ENCODE results near the gene PSME1.
A peak's percentile ranks its signal among the peaks of the same experiment; 100 is the strongest.

PSME1 gene

DNA sequence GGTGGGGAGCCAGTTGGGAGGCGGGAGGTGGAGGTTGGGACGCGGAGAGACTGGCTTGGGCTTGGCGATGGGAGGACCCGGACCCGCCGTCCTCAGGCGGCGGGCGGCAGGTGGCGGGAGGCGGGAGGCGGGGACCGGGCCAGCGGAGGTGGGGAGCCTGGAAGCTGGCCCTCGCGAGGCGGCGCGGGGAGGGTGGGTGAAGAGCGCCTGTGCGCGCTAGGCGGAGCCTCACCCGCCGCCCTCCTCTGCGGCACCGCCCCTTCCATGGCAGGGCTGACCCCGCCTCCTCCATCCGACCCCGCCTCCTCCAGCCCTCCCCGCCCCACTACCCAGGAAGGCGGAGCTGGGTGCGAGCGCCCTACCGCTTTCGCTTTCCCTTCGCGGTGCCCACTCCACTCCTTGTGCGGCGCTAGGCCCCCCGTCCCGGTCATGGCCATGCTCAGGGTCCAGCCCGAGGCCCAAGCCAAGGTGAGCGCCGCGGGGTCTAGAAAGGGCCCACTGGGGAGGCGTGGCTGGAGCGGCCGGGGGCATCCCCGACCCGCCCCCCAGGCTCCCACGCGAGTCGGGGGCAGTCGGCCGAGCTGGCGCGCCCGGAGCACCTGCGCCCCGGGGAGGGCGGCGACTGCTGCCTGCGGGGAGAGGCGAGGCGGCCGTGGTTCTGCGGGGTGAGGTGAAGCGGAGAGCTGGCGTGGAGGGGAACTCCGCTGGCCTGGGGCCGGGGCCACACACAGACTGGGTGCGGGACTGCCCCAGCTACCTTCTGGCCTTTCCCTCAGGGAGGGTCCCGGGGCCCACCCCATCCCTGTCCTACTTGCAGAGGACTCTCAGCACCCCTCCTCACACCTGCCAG, at the start of gene PSME1:
Gene PSME1, plus strand, starts transcription at position 361 of the 850 bp plus-strand sequence. Its CDS starts 69 bp downstream, at position 430.
- peak within 1 kb of the TSS; percentile 89 for H3K4me3 ChIP-seq (ENCODE audit: low read depth, low read length)
- no peak for TF ChIP-seq CTCF (IDR thresholded peaks at IDR 0.05; ENCODE audit: low read depth, low read length)

DNA sequence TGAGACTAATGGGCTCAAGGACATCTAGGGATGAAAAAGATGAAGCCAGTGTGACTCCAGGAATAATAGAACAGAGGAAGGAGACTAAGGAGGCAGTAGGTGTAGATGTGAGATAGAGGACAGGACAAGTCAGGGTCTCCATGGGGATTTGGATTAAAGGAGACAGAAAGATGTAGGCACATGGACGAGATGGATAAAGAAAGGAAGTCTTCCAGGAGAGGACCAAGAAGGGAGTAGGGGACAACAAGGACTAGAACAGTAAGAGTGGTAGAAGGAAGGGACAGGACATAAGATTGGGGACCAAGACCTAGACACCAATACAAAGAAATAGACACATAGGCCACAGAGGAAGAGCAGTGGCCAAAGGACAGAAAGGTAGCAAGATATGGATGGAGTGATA, 49.0 kb upstream of the PSME1 start:
- no peak for TF ChIP-seq CTCF (IDR thresholded peaks at IDR 0.05; ENCODE audit: low read depth, low read length)
- H3K4me3 ChIP-seq (ENCODE audit: low read depth, low read length) = no peak overlapping the region

DNA sequence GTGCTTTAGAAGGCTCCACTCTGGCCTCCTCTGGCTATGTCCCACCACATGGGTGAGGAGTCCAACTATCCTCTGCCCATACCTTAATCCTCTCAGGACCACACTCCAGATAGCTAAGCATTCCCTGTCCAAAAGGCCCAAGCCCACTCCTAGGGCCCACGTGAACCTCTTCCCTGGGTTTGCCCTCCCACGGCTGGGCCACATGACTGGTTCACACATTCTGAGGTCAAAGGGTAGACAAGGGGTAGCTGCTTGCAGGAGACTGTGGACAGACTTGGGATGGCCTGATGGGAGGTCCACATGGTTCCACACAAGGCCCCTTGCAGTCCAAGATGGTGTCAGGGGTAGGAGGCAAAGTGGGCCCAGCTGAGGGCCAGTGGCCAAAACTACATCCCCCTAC, 47.9 kb upstream of the PSME1 start:
- no peak for TF ChIP-seq CTCF (IDR thresholded peaks at IDR 0.05; ENCODE audit: low read depth, low read length)
- no peak overlapping the region for H3K4me3 ChIP-seq (ENCODE audit: low read depth, low read length)

DNA sequence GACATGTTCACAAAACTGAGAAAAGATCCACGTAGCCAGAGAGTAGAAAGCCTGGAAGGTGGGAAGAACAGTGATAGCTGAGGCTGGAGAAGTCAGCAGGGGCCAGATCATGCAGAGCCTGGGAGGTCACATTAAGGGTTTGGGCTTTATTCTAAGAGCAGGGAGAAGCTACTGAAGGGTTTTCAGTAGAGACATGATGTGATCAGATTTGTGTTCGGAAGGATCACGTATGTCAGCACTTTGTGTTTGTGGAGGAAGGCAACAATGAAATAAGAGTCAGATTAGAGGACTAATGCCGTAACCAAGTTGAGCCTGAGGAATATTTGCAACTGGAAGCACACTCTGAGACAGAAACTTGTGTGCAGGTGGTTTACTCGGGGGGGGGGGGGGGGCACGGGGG, 46.1 kb upstream of the PSME1 start:
- no peak overlapping the region for H3K4me3 ChIP-seq (ENCODE audit: low read depth, low read length)
- TF ChIP-seq CTCF (IDR thresholded peaks at IDR 0.05; ENCODE audit: low read depth, low read length) = no peak

DNA sequence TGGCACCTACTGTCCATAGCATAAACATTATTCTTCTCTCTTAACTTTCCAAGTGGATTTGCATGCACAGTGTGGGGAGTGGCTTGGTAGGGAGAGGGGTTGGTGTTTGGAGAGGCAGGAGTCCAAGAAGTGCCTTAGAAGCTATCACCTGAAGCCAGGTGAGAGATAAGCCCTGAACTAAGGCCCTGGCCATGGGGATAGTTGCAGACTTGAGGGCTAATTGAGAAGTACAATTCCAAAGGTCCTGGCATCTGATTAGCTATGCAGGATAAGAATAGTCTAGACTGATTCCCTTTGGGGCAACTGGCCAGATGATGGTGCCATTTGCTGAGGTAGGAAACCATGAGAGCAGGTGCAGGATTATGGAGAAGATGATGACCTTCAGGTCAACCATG, 43.9 kb upstream of the PSME1 start:
- no peak for TF ChIP-seq CTCF (IDR thresholded peaks at IDR 0.05; ENCODE audit: low read depth, low read length)

GRCh38 chr14:24092505-24093206, 43.3 kb upstream of the PSME1 start:
- no peak for TF ChIP-seq CTCF (IDR thresholded peaks at IDR 0.05; ENCODE audit: low read depth, low read length)

More for the DNA sequence above, 43.9 kb upstream of the PSME1 start:
- no peak overlapping the region for H3K4me3 ChIP-seq (ENCODE audit: low read depth, low read length)

More at GRCh38 chr14:24092505-24093206, 43.3 kb upstream of the PSME1 start:
- H3K4me3 ChIP-seq (ENCODE audit: low read depth, low read length) = no peak overlapping the region

All from WI38 (cell line).